ENCODE data around the gene DHRS7C. TPM values are rescaled to one million over a fixed set of nuclear protein-coding genes. Genes with fewer than 3 reads are reported as not detected.

DHRS7C gene
- total RNA-seq, 2 experiments from 2014 or later = not detected

- H3K4me3 Mint-ChIP-seq = no peak overlapping the region
- CTCF ChIA-PET = interaction anchor here (0.6 to 1.9 kb wide), 8 partner anchors 10 to 433 kb away, joined by 3 to 17 read pairs (median 6); no protein-coding TSS in a partner anchor
These were observed 62.8 kb downstream of the DHRS7C start for GRCh38 chr17:9728564-9728963.

GRCh38 chr17:9728005-9728404 is 63.4 kb downstream of the DHRS7C start:
- ChIA-PET POLR2A (no interaction called here), CTCF (interaction anchor here (0.7 to 1.9 kb wide), 6 partner anchors 9 to 150 kb away, joined by 3 to 17 read pairs (median 6); no protein-coding TSS in a partner anchor)
- no peak for DNase-seq
- Mint-ChIP-seq H3K27me3 (peaks cover 7% of the 10 kb centered on the region), H3K4me3 (no peak overlapping the region), H3K4me1 (ENCODE audit: low read depth) (no peaks in the 10 kb centered on the region), H3K36me3 (no peaks in the 10 kb centered on the region), H3K9me3 (no peaks in the 10 kb centered on the region), H3K27ac (no peak overlapping the region)
- intact Hi-C loops (cut with micrococcal nuclease) = no loop called here

More at GRCh38 chr17:9728564-9728963, 62.8 kb downstream of the DHRS7C start:
- intact Hi-C loops (cut with micrococcal nuclease) = no loop called here
- no peaks in the 10 kb centered on the region for H3K4me1 Mint-ChIP-seq (ENCODE audit: low read depth)
- DNase-seq = no peak
- H3K9me3 Mint-ChIP-seq = no peaks in the 10 kb centered on the region
- H3K27me3 Mint-ChIP-seq = peaks cover 7% of the 10 kb centered on the region
- POLR2A ChIA-PET = no interaction called here
- no peak overlapping the region for H3K27ac Mint-ChIP-seq
- no peaks in the 10 kb centered on the region for H3K36me3 Mint-ChIP-seq

DNA sequence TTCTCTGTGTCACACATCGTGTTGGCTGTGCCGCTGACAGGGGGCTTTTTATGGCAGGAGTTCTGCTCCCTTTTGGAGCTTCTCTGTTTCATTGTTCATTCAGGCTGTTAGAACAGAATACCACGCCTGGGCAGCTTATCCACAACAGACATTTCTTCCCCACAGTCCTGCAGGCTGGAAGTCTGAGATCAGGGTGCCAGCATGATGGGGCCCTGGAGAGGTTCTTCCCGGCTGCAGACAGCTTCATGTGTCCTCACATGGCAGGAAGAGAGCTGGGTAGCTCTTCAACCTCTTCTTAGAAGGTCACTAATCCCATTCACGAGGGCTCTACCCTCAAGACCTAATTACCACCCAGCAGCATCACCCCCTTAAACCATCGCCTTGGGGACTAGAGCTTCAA is 65.1 kb downstream of the DHRS7C start:
- Mint-ChIP-seq H3K9me3 (no peaks in the 10 kb centered on the region), H3K4me3 (no peak overlapping the region), H3K27me3 (peaks cover 7% of the 10 kb centered on the region), H3K36me3 (no peaks in the 10 kb centered on the region), H3K4me1 (ENCODE audit: low read depth) (no peaks in the 10 kb centered on the region), H3K27ac (no peak overlapping the region)
- no peak for DNase-seq
- intact Hi-C loops (cut with micrococcal nuclease) = no loop called here
- ChIA-PET CTCF (interaction anchor here (0.6 to 1.4 kb wide), 4 partner anchors 8 to 77 kb away, joined by 3 to 9 read pairs (median 3); no protein-coding TSS in a partner anchor), POLR2A (no interaction called here)

GRCh38 chr17:9725575-9725974 is 65.8 kb downstream of the DHRS7C start:
- intact Hi-C loops (cut with micrococcal nuclease) = no loop called here
- CTCF ChIA-PET = interaction anchor here (0.6 to 1.4 kb wide), 3 partner anchors 32 to 76 kb away, joined by 3 to 9 read pairs (median 3); no protein-coding TSS in a partner anchor
- H3K4me1 Mint-ChIP-seq (ENCODE audit: low read depth) = no peaks in the 10 kb centered on the region
- H3K27me3 Mint-ChIP-seq = peaks cover 7% of the 10 kb centered on the region
- no peak overlapping the region for H3K4me3 Mint-ChIP-seq
- DNase-seq = no peak
- H3K27ac Mint-ChIP-seq = no peak overlapping the region
- no peaks in the 10 kb centered on the region for H3K36me3 Mint-ChIP-seq
- POLR2A ChIA-PET = no interaction called here
- no peaks in the 10 kb centered on the region for H3K9me3 Mint-ChIP-seq

Other genes with a start within 250 kb of the DHRS7C start
- 10 to 100 TPM; 75.2 to 75.8 TPM for gene STX8, start 215.8 kb downstream of the DHRS7C start, total RNA-seq
- not detected for gene CFAP52, start 214.9 kb downstream of the DHRS7C start, total RNA-seq
- gene USP43, start 146.1 kb downstream of the DHRS7C start, total RNA-seq = under 1 TPM; 0.34 to 0.50 TPM
- not detected for gene GSG1L2, start 30.5 kb upstream of the DHRS7C start, total RNA-seq
- not detected for gene GLP2R, start 34.3 kb upstream of the DHRS7C start, total RNA-seq
- not detected for gene RCVRN, start 113.7 kb upstream of the DHRS7C start, total RNA-seq

Measured in activated CD4-positive, alpha-beta memory T cell treated with anti-CD3 and anti-CD28 coated beads for 36 hours (primary cell).